Ishikawa (cell line): Measurements from ENCODE around the gene GABRA4.

Experiments
- MAX ChIP-seq: IDR thresholded peaks from 2 replicates; pipeline ENCODE4 v1.6.1; 2012
- RAD21 ChIP-seq: IDR thresholded peaks from 2 replicates; pipeline ENCODE4 v1.6.1; 2012; ENCODE audit warnings: low read depth
- TAF1 ChIP-seq: IDR thresholded peaks from 2 replicates; pipeline ENCODE4 v1.6.1; 2012; ENCODE audit warnings: low read depth, mild to moderate bottlenecking

GRCh38 chr4:47031751-47032404, 38.5 kb upstream of the GABRA4 start:
- TF ChIP-seq MAX (no peak), TAF1 (no peak), RAD21 (no peak)
